Measurements from ENCODE around the gene CACNA2D3. TPM values are rescaled to one million over a fixed set of nuclear protein-coding genes. Genes with fewer than 3 reads are reported as not detected.

CACNA2D3 gene
- polyA plus RNA-seq, 1 donor from 2014 or later, result 26.2 TPM

DNA sequence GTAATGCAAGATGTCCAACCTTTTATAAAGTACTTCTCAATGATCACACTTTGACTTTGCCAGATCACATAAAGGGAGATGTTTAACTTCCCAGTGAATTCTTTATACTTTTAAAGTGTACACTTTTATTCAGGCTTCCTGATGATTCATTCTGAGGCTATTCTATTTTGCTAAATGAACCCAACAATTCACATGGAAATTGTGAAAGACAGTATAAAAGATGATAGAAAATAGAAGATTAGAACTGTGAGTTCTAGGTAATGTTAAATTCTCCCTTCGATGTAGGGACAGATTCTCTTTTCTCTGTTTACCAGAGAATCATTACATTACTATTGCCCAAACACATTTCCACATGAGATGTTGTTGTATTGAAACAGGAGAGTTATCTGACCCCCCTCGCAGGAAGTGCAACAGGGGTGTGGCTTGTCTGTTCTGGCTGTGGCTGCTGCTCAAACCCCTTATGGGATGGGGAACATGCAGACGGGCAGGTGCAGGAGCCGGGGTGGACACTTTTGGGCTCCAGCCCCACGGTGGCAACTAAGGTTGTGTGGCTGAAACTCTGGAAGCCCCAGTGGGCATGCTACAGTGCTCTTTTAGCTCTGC lies 936.8 kb downstream of the CACNA2D3 start:
- Histone ChIP-seq H4K20me1 (ENCODE audit: insufficient read depth) (no peaks in the 10 kb centered on the region), H3K36me3 (ENCODE audit: insufficient read depth, low read length) (no peaks in the 10 kb centered on the region), H3K27ac (ENCODE audit: low read length) (no peak overlapping the region), H3K4me2 (ENCODE audit: low read length) (no peak overlapping the region), H3K4me3 (ENCODE audit: low read length) (no peak overlapping the region), H3K9me3 (ENCODE audit: low read length) (peaks cover 6% of the 10 kb centered on the region), H3K9me2 (ENCODE audit: insufficient read depth, low read length) (no peaks in the 10 kb centered on the region), H3K79me2 (replicated peaks; ENCODE audit: insufficient read depth, low read length) (no peaks in the 10 kb centered on the region), H3K9ac (ENCODE audit: low read length) (no peak overlapping the region), H2AFZ (ENCODE audit: low read depth, low read length) (no peak overlapping the region), H3K27me3 (ENCODE audit: insufficient read depth, low read depth, low read length) (no peaks in the 10 kb centered on the region), H3F3A (ENCODE audit: insufficient read depth, low read length, poor library complexity, severe bottlenecking) (no peaks in the 10 kb centered on the region)
- TF ChIP-seq SMC3 (conservative IDR thresholded peaks at IDR 0.05; ENCODE audit: poor library complexity), result no peak
- TF ChIP-seq POLR2AphosphoS5 (IDR thresholded peaks at IDR 0.05), result no peak
- TF ChIP-seq RAD21 (conservative IDR thresholded peaks at IDR 0.05), result no peak
- no peak for TF ChIP-seq EZH2 (IDR thresholded peaks at IDR 0.05; ENCODE audit: borderline replicate concordance, insufficient read depth, low read length, poor library complexity, severe bottlenecking)
- no peak for TF ChIP-seq CTCF (IDR thresholded peaks at IDR 0.05; ENCODE audit: poor library complexity, severe bottlenecking)

GRCh38 chr3:55060896-55061719 lies 938.8 kb downstream of the CACNA2D3 start:
- Histone ChIP-seq H3K4me2 (ENCODE audit: low read length) (no peak overlapping the region), H3F3A (ENCODE audit: insufficient read depth, low read length, poor library complexity, severe bottlenecking) (no peaks in the 10 kb centered on the region), H3K9me2 (ENCODE audit: insufficient read depth, low read length) (no peaks in the 10 kb centered on the region), H4K20me1 (ENCODE audit: insufficient read depth) (no peaks in the 10 kb centered on the region), H3K27ac (ENCODE audit: low read length) (no peak overlapping the region), H3K27me3 (ENCODE audit: insufficient read depth, low read depth, low read length) (no peaks in the 10 kb centered on the region), H3K4me3 (ENCODE audit: low read length) (no peak overlapping the region), H3K36me3 (ENCODE audit: insufficient read depth, low read length) (no peaks in the 10 kb centered on the region), H3K9me3 (ENCODE audit: low read length) (no peaks in the 10 kb centered on the region), H3K79me2 (replicated peaks; ENCODE audit: insufficient read depth, low read length) (no peaks in the 10 kb centered on the region), H3K9ac (ENCODE audit: low read length) (no peak overlapping the region), H2AFZ (ENCODE audit: low read depth, low read length) (no peak overlapping the region)
- TF ChIP-seq POLR2AphosphoS5 (IDR thresholded peaks at IDR 0.05) (no peak), REST (IDR thresholded peaks at IDR 0.05; ENCODE audit: borderline replicate concordance) (no peak), SMC3 (conservative IDR thresholded peaks at IDR 0.05; ENCODE audit: poor library complexity) (no peak), RAD21 (conservative IDR thresholded peaks at IDR 0.05) (no peak), TAF1 (IDR thresholded peaks at IDR 0.05; ENCODE audit: low read depth) (no peak), MXI1 (conservative IDR thresholded peaks at IDR 0.05; ENCODE audit: poor library complexity, severe bottlenecking) (no peak), EZH2 (IDR thresholded peaks at IDR 0.05; ENCODE audit: borderline replicate concordance, insufficient read depth, low read length, poor library complexity, severe bottlenecking) (no peak), EP300 (conservative IDR thresholded peaks at IDR 0.05; ENCODE audit: poor library complexity, severe bottlenecking) (no peak), CTCF (IDR thresholded peaks at IDR 0.05; ENCODE audit: poor library complexity, severe bottlenecking) (no peak)

All from neural cell (in vitro differentiated cells).